PC-9 (cell line): ENCODE results near the gene MYO3B. TPM values are rescaled to one million over a fixed set of nuclear protein-coding genes. Genes with fewer than 3 reads are reported as not detected.

Source experiments
- BruUV-seq: library from RNA; stranded (reverse); fragments of 400-500 nt; replicated peaks from 2 replicates; lab custom pipeline; 2021; lab: Mats Ljungman, UMichigan
- CTCF ChIA-PET: fragments of 300-600 bp; sonication (Branson Sonifier 250); formaldehyde crosslinking; loops from one replicate; lab custom pipeline; 2022; ENCODE audit warnings: antibody characterized with exemption; lab: Charles Lee
- POLR2A ChIA-PET: fragments of 300-600 bp; sonication (Branson Sonifier 250); formaldehyde crosslinking; loops from one replicate; lab custom pipeline; 2022; ENCODE audit warnings: antibody characterized with exemption; ENCODE audit not compliant: unreplicated experiment; lab: Charles Lee
- DNase-seq, 2 experiments: peaks; one replicate each; pipeline versions ENCODE4 v3.0.0 to v3.0.0-alpha.2; 2015 to 2022; ENCODE audit warnings: mixed read lengths in 1 of 2
- H2AFZ ChIP-seq: fragments of 200-600 bp; sonication (generic); 2 replicates; pipeline ENCODE4 v1.8.1; 2017; ENCODE audit warnings: antibody characterized with exemption
- H3F3A ChIP-seq: fragments of 200-600 bp; sonication (generic); 2 replicates; pipeline ENCODE4 v1.8.1; 2017; ENCODE audit warnings: antibody characterized with exemption, mild to moderate bottlenecking, low read depth; ENCODE audit not compliant: insufficient read depth
- H3K27ac ChIP-seq: fragments of 200-600 bp; sonication (generic); 2 replicates; pipeline ENCODE4 v1.6.1; 2016; ENCODE audit warnings: mixed run types
- H3K27me3 ChIP-seq: fragments of 200-600 bp; sonication (generic); 2 replicates; pipeline ENCODE4 v1.6.1; 2016; ENCODE audit warnings: low read depth, mixed run types; ENCODE audit not compliant: insufficient read depth
- H3K36me3 ChIP-seq: fragments of 200-600 bp; sonication (generic); 2 replicates; pipeline ENCODE4 v1.6.1; 2016; ENCODE audit warnings: low read depth, mixed run types
- H3K4me1 ChIP-seq: fragments of 200-600 bp; sonication (generic); replicated peaks from 2 replicates; pipeline ENCODE4 v1.6.1; 2016; ENCODE audit warnings: mixed run types; ENCODE audit not compliant: insufficient read depth
- H3K4me2 ChIP-seq: fragments of 200-600 bp; sonication (generic); 2 replicates; pipeline ENCODE4 v1.6.1; 2017; ENCODE audit warnings: mixed run types
- H3K4me3 ChIP-seq: fragments of 200-600 bp; sonication (generic); 2 replicates; pipeline ENCODE4 v1.6.1; 2016; ENCODE audit warnings: mixed run types
- H3K79me2 ChIP-seq: fragments of 200-600 bp; sonication (generic); 2 replicates; pipeline ENCODE4 v1.6.1; 2017; ENCODE audit warnings: low read depth, mixed run types
- H3K9me2 ChIP-seq: fragments of 200-600 bp; sonication (generic); 2 replicates; pipeline ENCODE4 v1.8.1; 2017; ENCODE audit warnings: mild to moderate bottlenecking; ENCODE audit not compliant: insufficient read depth
- H3K9me3 ChIP-seq: fragments of 200-600 bp; sonication (generic); 2 replicates; pipeline ENCODE4 v1.8.1; 2016; ENCODE audit warnings: low read depth; ENCODE audit not compliant: insufficient read depth
- H4K20me1 ChIP-seq: fragments of 200-600 bp; sonication (generic); 2 replicates; pipeline ENCODE4 v1.8.1; 2017; ENCODE audit not compliant: insufficient read depth
- CTCF ChIP-seq: fragments of 200-600 bp; sonication (generic); conservative IDR thresholded peaks from 2 replicates; pipeline ENCODE4 v1.6.1; 2017; ENCODE audit warnings: mixed run types, antibody characterized with exemption, mild to moderate bottlenecking, moderate library complexity
- EZH2 ChIP-seq: fragments of 200-600 bp; sonication (generic); IDR thresholded peaks from 2 replicates; pipeline ENCODE4 v1.8.0; 2017; ENCODE audit warnings: antibody characterized with exemption, low read depth
- intact Hi-C: fragments of 100-400 bp; cut with micrococcal nuclease; formaldehyde crosslinking; loops from one replicate; pipeline ENCODE4 v1.10.0; 2022; ENCODE audit not compliant: unreplicated experiment
- total RNA-seq: library from RNA; stranded (reverse); gene quantifications from 2 replicates; pipeline ENCODE4 v1.2.3, GENCODE V29; 2021

The MYO3B gene
- total RNA-seq, 1 experiment from 2014 or later = 5.3 TPM

- Histone ChIP-seq H3K36me3 (no peaks in the 10 kb centered on the region), H4K20me1 (no peaks in the 10 kb centered on the region), H3K27ac (no peak overlapping the region), H3K9me2 (no peaks in the 10 kb centered on the region), H2AFZ (no peak overlapping the region), H3K27me3 (no peaks in the 10 kb centered on the region), H3K9me3 (no peaks in the 10 kb centered on the region), H3K79me2 (no peaks in the 10 kb centered on the region), H3K4me3 (no peak overlapping the region), H3K4me2 (no peak overlapping the region), H3K4me1 (no peaks in the 10 kb centered on the region), H3F3A (no peaks in the 10 kb centered on the region)
- no peak for DNase-seq
- no peak for TF ChIP-seq EZH2
- no peak for TF ChIP-seq CTCF
- CTCF ChIA-PET = no interaction called here
- POLR2A ChIA-PET = no interaction called here
- BruUV-seq = no TSS peak
- intact Hi-C loops = no loop called here
Measured at GRCh38 chr2:170282851-170283250, 104.9 kb downstream of the MYO3B start.

- ChIA-PET POLR2A (no interaction called here), CTCF (no interaction called here)
- no peak for DNase-seq
- no peak overlapping the region for H3K4me2 ChIP-seq
- no peaks in the 10 kb centered on the region for H3K4me1 ChIP-seq
- no peak for TF ChIP-seq CTCF
- BruUV-seq = no TSS peak
- H3K27me3 ChIP-seq = no peaks in the 10 kb centered on the region
- H4K20me1 ChIP-seq = no peaks in the 10 kb centered on the region
- H3K27ac ChIP-seq = no peak overlapping the region
- intact Hi-C loops = no loop called here
- H3K9me3 ChIP-seq = no peaks in the 10 kb centered on the region; the same call in 1 of the 2 replicates
- no peak overlapping the region for H3K4me3 ChIP-seq
- H3K79me2 ChIP-seq = no peaks in the 10 kb centered on the region
- H2AFZ ChIP-seq = no peak overlapping the region
- no peaks in the 10 kb centered on the region for H3K9me2 ChIP-seq
- no peaks in the 10 kb centered on the region for H3K36me3 ChIP-seq
- H3F3A ChIP-seq = no peaks in the 10 kb centered on the region
Measured at GRCh38 chr2:170284205-170284604, 106.3 kb downstream of the MYO3B start.

- intact Hi-C loops = no loop called here
- Histone ChIP-seq H3K4me1 (no peaks in the 10 kb centered on the region), H3K79me2 (no peaks in the 10 kb centered on the region), H3F3A (no peaks in the 10 kb centered on the region), H4K20me1 (no peaks in the 10 kb centered on the region), H3K27me3 (no peaks in the 10 kb centered on the region), H3K27ac (no peak overlapping the region), H2AFZ (no peak overlapping the region), H3K9me2 (no peaks in the 10 kb centered on the region), H3K4me3 (no peak overlapping the region), H3K9me3 (peaks cover 6% of the 10 kb centered on the region; the same call in 1 of the 2 replicates), H3K36me3 (no peaks in the 10 kb centered on the region), H3K4me2 (no peak overlapping the region)
- no peak for DNase-seq
- CTCF ChIA-PET = no interaction called here
- BruUV-seq = no TSS peak
- TF ChIP-seq EZH2 (no peak), CTCF (no peak)
- POLR2A ChIA-PET = no interaction called here
Measured at GRCh38 chr2:170288859-170289258, 110.9 kb downstream of the MYO3B start.
